ENCODE measurements around the gene MLIP. TPM values are rescaled to one million over a fixed set of nuclear protein-coding genes. Genes with fewer than 3 reads are reported as not detected.

Gene MLIP
- total RNA-seq, 4 donors from 2014 or later: 4.0 to 20.6 (median 10.1) TPM

GRCh38 chr6:54254886-54255285 lies 143.6 kb downstream of the MLIP start:
- H3K4me3 ChIP-seq (ENCODE audit: low read depth, poor library complexity, severe bottlenecking): no peak overlapping the region
- TF ChIP-seq, protein P1, sequence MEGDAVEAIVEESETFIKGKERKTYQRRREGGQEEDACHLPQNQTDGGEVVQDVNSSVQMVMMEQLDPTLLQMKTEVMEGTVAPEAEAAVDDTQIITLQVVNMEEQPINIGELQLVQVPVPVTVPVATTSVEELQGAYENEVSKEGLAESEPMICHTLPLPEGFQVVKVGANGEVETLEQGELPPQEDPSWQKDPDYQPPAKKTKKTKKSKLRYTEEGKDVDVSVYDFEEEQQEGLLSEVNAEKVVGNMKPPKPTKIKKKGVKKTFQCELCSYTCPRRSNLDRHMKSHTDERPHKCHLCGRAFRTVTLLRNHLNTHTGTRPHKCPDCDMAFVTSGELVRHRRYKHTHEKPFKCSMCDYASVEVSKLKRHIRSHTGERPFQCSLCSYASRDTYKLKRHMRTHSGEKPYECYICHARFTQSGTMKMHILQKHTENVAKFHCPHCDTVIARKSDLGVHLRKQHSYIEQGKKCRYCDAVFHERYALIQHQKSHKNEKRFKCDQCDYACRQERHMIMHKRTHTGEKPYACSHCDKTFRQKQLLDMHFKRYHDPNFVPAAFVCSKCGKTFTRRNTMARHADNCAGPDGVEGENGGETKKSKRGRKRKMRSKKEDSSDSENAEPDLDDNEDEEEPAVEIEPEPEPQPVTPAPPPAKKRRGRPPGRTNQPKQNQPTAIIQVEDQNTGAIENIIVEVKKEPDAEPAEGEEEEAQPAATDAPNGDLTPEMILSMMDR (IDR thresholded peaks at IDR 0.05): no peak
- no peak for TF ChIP-seq POLR2A (IDR thresholded peaks at IDR 0.05)
- no peak for DNase-seq (ENCODE audit: low spot score in 2 of 2)
- intact Hi-C loops (cut with DNase I; ENCODE audit: low total_unique reads): no loop called here
- 80 to 89% methylated on average over 2 of the region's 2 CpGs for WGBS, 2 donors

DNA sequence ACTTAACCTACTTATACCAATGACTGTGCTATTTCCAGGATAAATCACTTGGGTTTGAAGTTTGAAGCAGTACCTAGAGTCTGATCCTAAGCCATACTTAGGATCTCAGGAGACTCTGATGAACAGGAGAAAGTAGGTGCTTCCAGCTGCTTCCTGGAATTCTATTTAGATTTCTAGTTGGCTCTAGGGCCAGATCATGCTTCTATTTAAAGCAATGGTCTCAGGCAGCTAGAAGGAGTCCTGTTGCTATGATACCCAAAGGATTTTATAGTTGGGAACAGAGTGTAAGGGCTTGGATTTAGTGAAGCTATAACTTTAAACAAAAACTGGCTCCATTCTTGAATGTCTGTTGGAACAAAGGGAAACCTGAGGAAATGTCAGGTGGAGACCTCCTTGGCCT lies 144.6 kb downstream of the MLIP start:
- intact Hi-C loops (cut with DNase I; ENCODE audit: low total_unique reads): no loop called here
- no peak for TF ChIP-seq POLR2A (IDR thresholded peaks at IDR 0.05)
- TF ChIP-seq, protein P1 (IDR thresholded peaks at IDR 0.05): no peak

GRCh38 chr6:54260025-54260424 lies 148.8 kb downstream of the MLIP start:
- intact Hi-C loops (cut with DNase I; ENCODE audit: low total_unique reads): no loop called here
- no peak overlapping the region for H3K4me3 ChIP-seq (ENCODE audit: low read depth, poor library complexity, severe bottlenecking)
- no peak for DNase-seq (ENCODE audit: low spot score in 2 of 2)
- no peak for TF ChIP-seq POLR2A (IDR thresholded peaks at IDR 0.05)
- TF ChIP-seq, protein P1 (IDR thresholded peaks at IDR 0.05): no peak

More for the DNA sequence above, 144.6 kb downstream of the MLIP start:
- no peak overlapping the region for H3K4me3 ChIP-seq (ENCODE audit: low read depth, poor library complexity, severe bottlenecking)
- DNase-seq (ENCODE audit: low spot score in 2 of 2): no peak

DNA sequence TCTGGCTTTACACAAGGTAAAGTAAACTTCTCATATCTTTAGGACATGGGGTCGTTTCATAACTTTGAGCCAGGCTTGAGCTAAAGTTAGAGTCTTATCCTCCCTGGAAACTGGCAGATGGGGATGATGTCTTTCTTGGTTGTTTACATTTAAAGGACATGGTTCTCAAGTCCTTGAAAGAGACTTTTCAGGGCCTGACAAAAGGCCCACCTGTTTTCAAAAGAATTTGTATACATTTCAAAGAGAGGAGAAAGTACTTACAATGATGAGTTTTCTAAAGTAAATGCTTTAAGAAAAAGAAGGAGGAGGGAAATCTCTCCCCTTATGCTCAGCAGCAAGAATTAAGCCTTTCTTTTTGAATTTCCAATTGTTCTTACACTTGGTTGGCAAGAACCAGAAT lies 151.3 kb downstream of the MLIP start:
- TF ChIP-seq POLR2A (IDR thresholded peaks at IDR 0.05): no peak
- TF ChIP-seq, protein P1 (IDR thresholded peaks at IDR 0.05): no peak
- no peak overlapping the region for H3K4me3 ChIP-seq (ENCODE audit: low read depth, poor library complexity, severe bottlenecking)
- DNase-seq (ENCODE audit: low spot score in 2 of 2): no peak
- WGBS, 2 donors: 69 to 76% methylated on average over 1 of the region's 1 CpG
- intact Hi-C loops (cut with DNase I; ENCODE audit: low total_unique reads): no loop called here

- no peak overlapping the region for H3K4me3 ChIP-seq (ENCODE audit: low read depth, poor library complexity, severe bottlenecking)
- 56 to 58% methylated on average over 2 of the region's 2 CpGs for WGBS, 2 donors
- no peak for DNase-seq (ENCODE audit: low spot score in 2 of 2)
- intact Hi-C loops (cut with DNase I; ENCODE audit: low total_unique reads): no loop called here
- TF ChIP-seq, protein P1 (IDR thresholded peaks at IDR 0.05): no peak
- no peak for TF ChIP-seq POLR2A (IDR thresholded peaks at IDR 0.05)
These were observed 151.7 kb downstream of the MLIP start for GRCh38 chr6:54262971-54263370.

DNA sequence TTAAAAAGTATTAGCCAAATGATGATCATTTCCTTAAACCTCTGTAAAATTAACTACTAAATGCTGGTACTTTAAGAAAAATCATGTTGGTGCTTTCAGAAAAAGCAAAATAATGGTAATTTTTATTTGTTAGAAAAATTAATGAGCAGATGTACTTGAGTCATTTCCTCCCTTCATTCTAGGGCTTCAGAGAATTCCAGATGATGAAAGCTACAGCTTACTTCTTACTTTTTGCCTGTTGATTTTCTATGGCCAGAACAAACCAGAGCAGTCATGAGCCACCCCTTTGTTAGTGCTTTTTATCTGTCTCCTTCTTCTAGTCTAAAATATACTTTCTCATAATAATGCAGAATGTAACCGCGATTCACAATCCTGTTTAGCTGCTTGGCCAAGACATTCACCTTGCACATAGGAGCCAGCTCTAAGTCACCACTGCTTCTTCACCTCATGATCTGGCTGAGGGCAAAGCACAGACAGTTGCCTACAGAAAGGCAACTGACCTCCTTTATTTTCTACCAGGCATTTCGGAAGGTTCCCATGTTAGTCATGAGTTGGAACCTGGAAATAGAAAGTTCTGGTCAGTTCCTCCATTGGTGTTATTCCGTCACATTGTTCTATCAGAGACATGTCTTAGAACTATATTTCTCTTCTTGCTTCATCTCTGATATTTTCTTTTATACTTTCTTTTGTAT lies 153.5 kb downstream of the MLIP start:
- intact Hi-C loops (cut with DNase I; ENCODE audit: low total_unique reads): no loop called here
- H3K4me3 ChIP-seq (ENCODE audit: low read depth, poor library complexity, severe bottlenecking): no peak overlapping the region
- 96 to 99% methylated on average over 4 of the region's 4 CpGs for WGBS, 2 donors
- TF ChIP-seq POLR2A (IDR thresholded peaks at IDR 0.05): no peak
- DNase-seq (ENCODE audit: low spot score in 2 of 2): no peak

Data from lower leg skin (tissue), 4 donors.